Smooth muscle cell (in vitro differentiated cells): ENCODE data around the gene ZRANB2. TPM values are rescaled to one million over a fixed set of nuclear protein-coding genes. Genes with fewer than 3 reads are reported as not detected.

Experiments
- DNase-seq: peaks from one replicate; lab custom pipeline; 2025; ENCODE audit not compliant: unreplicated experiment; lab: John Stamatoyannopoulos, UW
- H2AFZ ChIP-seq: fragments of 200-600 bp; sonication (generic); 2 replicates; pipeline ENCODE4 v1.6.0; 2016; ENCODE audit warnings: antibody characterized with exemption, low read depth, mild to moderate bottlenecking
- H3F3A ChIP-seq: fragments of 200-600 bp; sonication (generic); 2 replicates; pipeline ENCODE4 v1.6.0; 2017; ENCODE audit warnings: antibody characterized with exemption, low read depth
- H3K27ac ChIP-seq: fragments of 200-600 bp; sonication (generic); 2 replicates; pipeline ENCODE4 v1.5.1; 2016; ENCODE audit warnings: low read depth, mild to moderate bottlenecking
- H3K27me3 ChIP-seq: fragments of 200-600 bp; sonication (generic); 2 replicates; pipeline ENCODE4 v1.6.1; 2016; ENCODE audit warnings: low read depth, mild to moderate bottlenecking
- H3K36me3 ChIP-seq: fragments of 200-600 bp; sonication (generic); 2 replicates; pipeline ENCODE4 v1.5.1; 2016; ENCODE audit warnings: low read depth
- H3K4me1 ChIP-seq: fragments of 200-600 bp; sonication (generic); 2 replicates; pipeline ENCODE4 v1.5.1; 2016; ENCODE audit warnings: low read depth
- H3K4me2 ChIP-seq: fragments of 200-600 bp; sonication (generic); 2 replicates; pipeline ENCODE4 v1.6.0; 2016; ENCODE audit warnings: mild to moderate bottlenecking
- H3K4me3 ChIP-seq: fragments of 200-600 bp; sonication (generic); 2 replicates; pipeline ENCODE4 v1.5.1; 2016; ENCODE audit warnings: mild to moderate bottlenecking
- H3K79me2 ChIP-seq: fragments of 200-600 bp; sonication (generic); 2 replicates; pipeline ENCODE4 v1.6.0; 2016; ENCODE audit warnings: low read depth, mild to moderate bottlenecking
- H3K9ac ChIP-seq: fragments of 200-600 bp; sonication (generic); 2 replicates; pipeline ENCODE4 v1.6.0; 2016; ENCODE audit warnings: low read depth
- H3K9me3 ChIP-seq: fragments of 200-600 bp; sonication (generic); replicated peaks from 2 replicates; pipeline ENCODE4 v1.5.1; 2016; ENCODE audit warnings: low read depth
- H4K20me1 ChIP-seq: fragments of 200-600 bp; sonication (generic); 2 replicates; pipeline ENCODE4 v1.6.0; 2016; ENCODE audit warnings: low read depth
- WGBS: methylation state at CpG from one replicate; pipeline ENCODE4 v1.1.7; 2016; ENCODE audit warnings: low lambda C conversion rate; 5-methylcytosine and 5-hydroxymethylcytosine counted together
- polyA plus RNA-seq: library from polyadenylated mRNA; unstranded; fragments of >200 nt; fragmentation: Nextera tagmentation; extraction: Ambion mirVana; gene quantifications from 2 replicates; pipeline ENCODE4 v1.2.1, GENCODE V29; 2016
- total RNA-seq: library from RNA; depleted of rRNA; stranded (reverse); fragments of >200 nt; gene quantifications from 2 replicates; pipeline ENCODE4 v1.2.3, GENCODE V29; 2014
- TF ChIP-seq, protein P1 (sequence below): fragments of 200-600 bp; sonication (generic); IDR thresholded peaks from 2 replicates; pipeline ENCODE4 v1.5.1; 2017; ENCODE audit warnings: borderline replicate concordance, mild to moderate bottlenecking, antibody characterized with exemption; ENCODE audit not compliant: insufficient read depth, poor library complexity, severe bottlenecking

ZRANB2 gene
- total and polyA plus RNA-seq, 2 experiments from 2014 or later = 45.5 to 77.0 TPM

DNA sequence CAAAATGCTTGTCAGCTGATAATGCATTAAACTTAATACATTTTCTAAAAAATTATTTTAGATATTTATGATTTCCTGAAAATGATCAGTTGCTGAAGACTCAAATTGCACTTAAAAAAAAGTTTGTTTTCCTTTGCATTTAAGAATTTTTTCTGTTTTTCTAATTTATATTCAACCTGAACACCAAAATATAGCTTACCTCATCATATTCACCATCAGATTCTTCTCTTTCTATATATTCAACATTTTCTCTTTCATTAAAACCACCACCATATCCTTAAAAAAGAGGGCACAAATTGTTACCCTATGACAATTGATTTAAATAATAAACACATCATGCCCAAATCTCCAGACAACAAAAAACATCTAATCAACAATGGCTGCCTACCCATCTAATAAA lies 8.6 kb downstream of the ZRANB2 start:
- Histone ChIP-seq H3K4me1 (no peaks in the 10 kb centered on the region), H3K9me3 (no peaks in the 10 kb centered on the region), H3K4me2 (no peak overlapping the region), H4K20me1 (peaks cover 83% of the 10 kb centered on the region), H3K9ac (no peak overlapping the region), H3K36me3 (peaks cover 52% of the 10 kb centered on the region), H3K79me2 (peaks cover 29% of the 10 kb centered on the region), H3F3A (no peaks in the 10 kb centered on the region), H3K4me3 (no peak overlapping the region), H3K27ac (no peak overlapping the region), H3K27me3 (no peaks in the 10 kb centered on the region), H2AFZ (no peak overlapping the region)
- DNase-seq = no peak
- TF ChIP-seq, protein P1, sequence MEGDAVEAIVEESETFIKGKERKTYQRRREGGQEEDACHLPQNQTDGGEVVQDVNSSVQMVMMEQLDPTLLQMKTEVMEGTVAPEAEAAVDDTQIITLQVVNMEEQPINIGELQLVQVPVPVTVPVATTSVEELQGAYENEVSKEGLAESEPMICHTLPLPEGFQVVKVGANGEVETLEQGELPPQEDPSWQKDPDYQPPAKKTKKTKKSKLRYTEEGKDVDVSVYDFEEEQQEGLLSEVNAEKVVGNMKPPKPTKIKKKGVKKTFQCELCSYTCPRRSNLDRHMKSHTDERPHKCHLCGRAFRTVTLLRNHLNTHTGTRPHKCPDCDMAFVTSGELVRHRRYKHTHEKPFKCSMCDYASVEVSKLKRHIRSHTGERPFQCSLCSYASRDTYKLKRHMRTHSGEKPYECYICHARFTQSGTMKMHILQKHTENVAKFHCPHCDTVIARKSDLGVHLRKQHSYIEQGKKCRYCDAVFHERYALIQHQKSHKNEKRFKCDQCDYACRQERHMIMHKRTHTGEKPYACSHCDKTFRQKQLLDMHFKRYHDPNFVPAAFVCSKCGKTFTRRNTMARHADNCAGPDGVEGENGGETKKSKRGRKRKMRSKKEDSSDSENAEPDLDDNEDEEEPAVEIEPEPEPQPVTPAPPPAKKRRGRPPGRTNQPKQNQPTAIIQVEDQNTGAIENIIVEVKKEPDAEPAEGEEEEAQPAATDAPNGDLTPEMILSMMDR = no peak

DNA sequence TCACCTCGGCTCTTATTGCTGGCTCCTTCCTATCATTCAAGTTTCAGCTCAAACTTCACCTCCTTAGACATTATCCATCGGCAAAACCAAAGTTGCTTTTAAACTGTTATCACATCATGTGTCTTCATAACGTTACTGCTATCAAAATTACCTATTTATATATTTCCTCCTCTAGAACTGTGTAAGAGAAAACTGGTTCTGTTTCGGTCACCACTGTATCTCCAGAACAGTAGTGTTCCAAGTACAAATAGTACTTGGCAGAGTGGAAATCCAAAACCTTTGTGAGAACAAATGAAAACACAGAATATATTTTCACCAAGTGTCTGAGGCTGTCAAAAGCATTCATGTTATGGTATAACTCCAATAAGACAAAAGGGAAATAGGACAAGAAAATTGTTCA lies 9.1 kb downstream of the ZRANB2 start:
- Histone ChIP-seq H3K4me1 (no peaks in the 10 kb centered on the region), H3K9ac (no peak overlapping the region), H4K20me1 (peaks cover 82% of the 10 kb centered on the region), H3F3A (no peaks in the 10 kb centered on the region), H3K4me2 (no peak overlapping the region), H3K36me3 (peaks cover 56% of the 10 kb centered on the region), H3K79me2 (peaks cover 24% of the 10 kb centered on the region), H3K9me3 (no peaks in the 10 kb centered on the region), H3K4me3 (no peak overlapping the region), H2AFZ (no peak overlapping the region), H3K27me3 (no peaks in the 10 kb centered on the region), H3K27ac (no peak overlapping the region)
- DNase-seq = no peak
- TF ChIP-seq, protein P1 = no peak
- WGBS = 97% methylated on average over 4 of the region's 4 CpGs

DNA sequence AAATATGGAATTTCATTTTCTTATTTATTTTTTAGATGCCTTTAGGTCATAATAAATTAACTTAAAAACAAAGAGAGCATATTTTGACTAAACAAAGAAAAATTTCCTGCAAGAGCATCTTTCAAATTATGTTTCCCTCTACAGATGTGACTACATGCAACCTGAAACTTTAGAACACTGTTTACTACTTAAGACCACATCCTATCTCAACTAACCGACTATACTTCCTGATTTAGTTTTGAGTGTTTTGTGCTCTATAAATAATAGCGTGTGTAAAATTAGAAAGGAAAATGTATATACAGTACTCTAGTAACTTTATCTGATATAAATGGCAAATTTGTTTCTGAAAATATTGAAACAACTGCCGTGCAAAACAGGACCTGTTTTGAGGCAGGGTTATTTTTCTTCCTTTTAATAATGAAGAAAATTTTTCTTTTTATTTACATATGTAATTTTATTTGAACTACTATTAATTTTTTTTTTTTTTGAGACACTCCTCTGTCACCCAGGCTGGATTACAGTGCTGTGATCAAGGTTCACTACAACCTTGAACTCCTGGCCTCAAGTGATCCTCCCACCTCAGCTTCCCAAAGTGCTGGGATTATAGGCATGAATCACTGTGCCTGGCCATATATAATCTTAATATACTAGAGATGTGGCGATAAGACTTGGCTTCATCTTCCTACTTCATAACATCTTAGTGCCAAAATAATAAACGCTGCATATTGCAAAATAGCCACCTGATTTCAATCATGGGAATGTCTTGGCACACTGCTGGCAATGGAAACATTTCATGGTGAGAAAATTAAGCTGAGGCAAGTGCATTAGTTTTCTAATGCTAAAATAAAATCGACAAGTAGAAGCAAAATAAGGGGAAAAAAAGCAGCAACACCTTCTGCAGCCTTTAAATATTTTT lies 12.3 kb downstream of the ZRANB2 start:
- H3K27ac ChIP-seq = no peak overlapping the region
- no peak overlapping the region for H3K4me2 ChIP-seq
- no peaks in the 10 kb centered on the region for H3K27me3 ChIP-seq
- H4K20me1 ChIP-seq = peaks cover 78% of the 10 kb centered on the region
- no peaks in the 10 kb centered on the region for H3K4me1 ChIP-seq
- no peak for DNase-seq
- WGBS = 97% methylated on average over 6 of the region's 6 CpGs
- peaks cover 6% of the 10 kb centered on the region for H3F3A ChIP-seq
- H3K79me2 ChIP-seq = peaks cover 7% of the 10 kb centered on the region
- no peak overlapping the region for H3K9ac ChIP-seq
- peaks cover 60% of the 10 kb centered on the region for H3K36me3 ChIP-seq
- TF ChIP-seq, protein P1 = no peak
- H2AFZ ChIP-seq = no peak overlapping the region
- H3K4me3 ChIP-seq = no peak overlapping the region
- no peaks in the 10 kb centered on the region for H3K9me3 ChIP-seq

DNA sequence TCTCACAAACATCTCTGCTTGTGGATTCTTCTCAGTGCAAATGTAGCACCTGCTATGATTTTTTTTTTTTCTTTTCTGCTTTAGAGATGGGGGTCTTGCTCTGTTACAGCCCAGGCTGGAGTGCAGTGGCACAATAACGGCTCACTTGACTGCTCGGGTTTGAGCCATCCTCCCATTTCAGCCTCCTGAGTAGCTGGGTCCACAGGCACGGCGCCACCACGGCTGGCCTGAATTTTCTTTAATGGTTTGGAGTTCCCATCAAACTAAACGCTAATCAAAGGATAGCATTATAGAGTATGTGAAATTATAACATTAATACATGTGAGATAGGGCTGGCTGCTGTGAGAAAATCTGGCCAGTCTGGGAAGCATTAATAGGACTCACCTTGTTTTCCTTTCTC lies 26.0 kb downstream of the ZRANB2 start:
- TF ChIP-seq, protein P1 = no peak
- no peaks in the 10 kb centered on the region for H3K9me3 ChIP-seq
- peaks cover 6% of the 10 kb centered on the region for H3K36me3 ChIP-seq
- no peak overlapping the region for H3K4me3 ChIP-seq
- no peak overlapping the region for H2AFZ ChIP-seq
- 95% methylated on average over 6 of the region's 6 CpGs for WGBS
- DNase-seq = no peak
- H3K27ac ChIP-seq = no peak overlapping the region
- no peak overlapping the region for H3K4me2 ChIP-seq
- peaks cover 25% of the 10 kb centered on the region for H3F3A ChIP-seq
- H3K9ac ChIP-seq = no peak overlapping the region
- no peaks in the 10 kb centered on the region for H3K4me1 ChIP-seq
- H3K27me3 ChIP-seq = peaks cover 1% of the 10 kb centered on the region
- no peaks in the 10 kb centered on the region for H3K79me2 ChIP-seq
- H4K20me1 ChIP-seq = peaks cover under 1% of the 10 kb centered on the region
